MM.1S (cell line): ENCODE measurements around the gene COBL.

Experiments
- CTCF ChIP-seq: fragments of 300-600 bp; sonication (generic); IDR thresholded peaks from 2 replicates; pipeline ENCODE4 v1.5.1; 2016; ENCODE audit warnings: antibody characterized with exemption, low read length, mixed read lengths
- EZH2 ChIP-seq: fragments of 300-600 bp; sonication (generic); optimal IDR thresholded peaks from 2 replicates; pipeline ENCODE3; 2017; ENCODE audit warnings: low read depth, mild to moderate bottlenecking, antibody characterized with exemption, low read length, mixed read lengths
- EZH2phosphoT487 ChIP-seq: fragments of 300-600 bp; sonication (generic); IDR thresholded peaks from 2 replicates; pipeline ENCODE4 v1.6.1; 2018; ENCODE audit warnings: antibody characterized with exemption, low read length

- no peak for TF ChIP-seq EZH2
- no peak for TF ChIP-seq CTCF
- no peak for TF ChIP-seq EZH2phosphoT487
These were observed 256.1 kb downstream of the COBL start for GRCh38 chr7:51060536-51060935.
